HG03108 (cell line): ENCODE measurements around the gene TRAF3IP3.

ENCODE experiments used
- ATAC-seq: cut with Tn5 transposase; IDR thresholded peaks from one replicate; pipeline ENCODE4 v1.9.1; 2021; ENCODE audit warnings: moderate library complexity; ENCODE audit not compliant: unreplicated experiment

TRAF3IP3 gene

DNA sequence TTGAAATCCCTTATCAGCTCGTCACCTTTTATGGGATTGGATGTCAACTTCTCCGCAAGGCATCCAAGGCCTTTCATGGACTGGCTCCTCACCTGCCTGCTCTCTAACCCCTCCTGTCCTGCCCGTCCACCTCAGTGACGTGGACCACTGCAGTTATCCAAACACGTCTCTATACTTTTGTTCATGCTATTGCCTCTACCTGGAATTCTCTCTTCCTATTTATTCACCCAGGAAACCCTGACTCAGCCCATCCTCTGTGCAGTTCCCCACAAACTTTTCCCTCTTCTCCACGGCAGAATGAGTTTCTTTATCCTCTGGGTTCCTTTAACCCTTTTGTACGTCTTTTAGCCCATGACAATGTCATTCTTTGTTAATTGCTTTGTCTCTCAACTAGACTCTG is 66.9 kb downstream of the TRAF3IP3 start:
- no peak for ATAC-seq

DNA sequence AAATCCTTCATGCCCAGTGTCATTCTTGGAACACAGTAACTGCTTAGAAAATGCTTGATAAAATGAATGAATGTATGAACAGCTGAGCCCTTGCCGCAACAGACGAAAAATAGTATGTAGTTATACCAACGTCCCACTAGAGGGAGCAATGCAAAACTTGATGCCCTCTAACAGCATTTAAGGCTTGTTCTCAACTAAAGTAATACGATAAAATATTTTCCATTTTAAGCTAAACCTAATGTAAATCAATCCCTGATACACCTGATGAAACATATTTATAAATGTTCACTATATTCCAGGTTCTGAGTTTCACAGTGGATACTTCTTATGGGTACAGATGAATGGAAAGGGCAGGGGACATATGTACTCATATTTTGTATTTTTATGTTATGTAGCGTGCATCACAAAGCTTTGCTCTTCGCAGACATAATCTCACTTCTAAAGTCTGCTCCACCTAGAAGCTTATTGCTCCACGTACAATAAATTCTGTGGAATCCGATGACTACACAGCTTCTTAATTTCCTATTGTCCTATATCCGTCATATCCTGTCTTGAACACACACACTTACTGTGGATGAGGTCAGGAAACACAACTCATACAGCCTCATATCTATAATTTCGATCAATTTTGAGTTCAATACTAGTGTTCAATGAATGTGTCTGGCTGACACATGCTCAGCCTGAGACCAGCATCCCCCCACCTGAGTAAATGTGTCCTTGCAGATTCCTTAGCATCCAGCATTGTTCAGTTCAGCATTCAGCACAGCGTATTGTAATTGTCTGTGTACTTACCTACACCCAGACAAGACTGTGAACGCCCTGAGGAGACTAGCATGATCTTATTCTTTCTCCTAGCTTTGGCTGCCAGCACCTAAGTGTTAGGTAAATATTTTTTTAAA is 67.5 kb downstream of the TRAF3IP3 start:
- ATAC-seq, result no peak

DNA sequence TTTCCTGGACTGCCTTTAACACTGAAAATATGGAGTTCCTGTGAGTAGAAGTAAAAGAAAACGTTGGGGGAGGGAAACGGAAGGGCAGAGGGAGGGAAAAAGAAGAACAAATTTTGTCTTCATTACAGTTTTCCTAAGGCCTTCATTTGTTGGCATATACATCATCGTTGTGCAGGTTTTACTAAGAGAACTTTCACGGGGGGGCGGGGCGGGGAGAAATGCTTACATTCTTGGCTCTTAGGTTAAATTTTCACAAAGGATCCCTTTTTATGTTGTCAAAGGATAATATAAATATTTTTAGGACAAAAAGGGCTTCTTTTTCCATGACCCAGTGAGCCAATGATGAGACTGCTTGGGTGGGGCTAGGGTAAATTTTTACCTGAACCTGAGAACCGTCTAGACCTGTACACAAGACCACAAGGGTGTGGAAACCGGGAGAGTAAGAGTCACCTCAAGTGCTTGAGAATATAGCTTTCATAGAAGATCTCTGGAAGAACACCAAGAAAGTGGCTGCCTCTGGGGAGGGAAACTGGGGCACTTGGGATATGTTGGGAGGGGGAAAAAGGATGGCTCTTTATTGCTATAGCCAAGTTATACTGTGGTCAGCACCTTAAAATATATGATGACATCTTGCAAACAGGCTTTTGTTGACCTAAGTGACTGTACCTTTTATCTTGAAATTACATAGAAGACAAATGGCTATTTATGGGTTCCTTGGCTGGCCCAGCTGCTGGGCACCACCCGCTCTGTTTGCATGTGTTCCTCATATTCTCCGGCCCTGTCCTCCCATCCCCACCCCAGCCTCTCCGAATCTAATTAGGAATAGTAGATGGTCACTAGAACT is 70.0 kb downstream of the TRAF3IP3 start:
- no peak for ATAC-seq

DNA sequence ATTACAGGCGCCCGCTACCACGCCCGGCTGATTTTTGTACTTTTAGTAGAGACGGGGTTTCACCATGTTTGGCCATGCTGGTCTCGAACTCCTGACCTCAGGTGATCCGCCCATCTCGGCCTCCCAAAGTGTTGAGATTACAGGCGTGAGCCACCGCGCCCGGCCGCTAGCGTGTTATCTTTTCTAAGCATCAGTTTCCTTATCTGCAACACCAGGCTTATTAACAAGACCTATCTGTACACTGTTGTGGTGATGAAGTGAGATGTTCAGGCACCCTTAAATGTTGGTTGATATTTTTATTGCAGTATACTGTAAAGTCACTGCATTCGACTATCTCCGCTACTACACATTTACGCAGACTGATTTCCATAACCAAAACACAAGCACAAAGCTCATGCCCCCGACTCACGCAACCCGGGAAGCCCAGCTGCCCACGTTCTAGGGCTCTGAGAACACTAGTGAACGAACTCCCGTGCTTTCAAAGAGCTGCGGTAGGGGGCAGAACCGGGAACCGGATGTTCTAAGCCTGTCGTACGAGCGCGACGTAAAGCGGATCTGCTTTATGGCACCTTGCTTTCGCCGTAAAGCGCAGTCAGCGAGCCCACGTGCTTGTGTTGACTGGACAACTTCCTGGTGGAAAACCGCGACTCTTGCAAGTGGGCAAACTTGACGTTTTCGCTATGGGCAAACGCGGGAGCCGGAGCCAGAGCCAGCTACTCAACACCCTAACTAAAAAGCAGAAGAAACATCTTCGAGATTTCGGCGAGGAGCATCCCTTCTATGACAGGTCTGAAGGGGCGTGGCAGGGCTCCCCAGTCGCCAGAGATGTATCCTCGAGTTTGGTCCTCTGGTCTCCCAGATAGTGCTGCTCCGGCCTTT is 71.8 kb downstream of the TRAF3IP3 start, which contains the start of gene UTP25:
Gene UTP25 (plus strand): TSS at position 589 of the 879 bp plus-strand sequence. CDS start 92 bp downstream, at position 681.
- peak; percentile 89 for ATAC-seq

DNA sequence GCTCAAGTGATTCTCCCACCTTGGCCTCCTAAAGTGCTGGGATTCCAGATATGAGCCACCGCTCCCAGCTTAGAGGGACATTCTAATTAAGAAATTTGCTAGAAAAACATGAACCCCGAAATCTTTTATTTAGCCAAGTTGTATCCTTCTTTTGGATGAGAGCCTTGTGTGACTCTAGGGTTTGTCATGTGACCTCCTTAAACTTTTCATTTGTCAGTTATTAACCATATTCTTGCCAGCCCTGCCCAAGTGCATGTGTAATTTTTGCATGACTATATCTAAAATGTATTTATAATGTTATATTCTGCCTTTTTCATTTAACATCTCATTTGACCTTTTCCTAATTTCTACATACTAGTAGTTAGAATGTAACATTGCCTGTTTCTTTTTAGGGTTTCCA is 73.9 kb downstream of the TRAF3IP3 start:
- no peak for ATAC-seq

DNA sequence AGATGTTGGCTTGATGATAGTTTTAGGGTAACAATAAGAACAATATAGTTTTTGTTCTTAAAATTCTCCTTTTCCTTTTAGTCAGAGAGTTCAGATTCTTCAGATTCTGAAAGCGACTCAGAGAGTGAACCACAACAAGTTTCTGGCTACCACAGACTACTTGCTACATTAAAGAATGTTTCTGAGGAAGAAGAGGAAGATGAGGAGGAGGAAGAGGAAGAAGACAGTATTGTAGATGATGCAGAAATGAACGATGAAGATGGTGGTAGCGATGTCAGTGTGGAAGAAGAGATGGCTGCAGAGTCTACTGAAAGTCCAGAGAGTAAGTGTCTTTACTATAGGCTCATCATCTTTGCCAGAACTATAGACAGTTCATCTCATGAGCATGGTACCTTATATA is 74.9 kb downstream of the TRAF3IP3 start:
- no peak for ATAC-seq

DNA sequence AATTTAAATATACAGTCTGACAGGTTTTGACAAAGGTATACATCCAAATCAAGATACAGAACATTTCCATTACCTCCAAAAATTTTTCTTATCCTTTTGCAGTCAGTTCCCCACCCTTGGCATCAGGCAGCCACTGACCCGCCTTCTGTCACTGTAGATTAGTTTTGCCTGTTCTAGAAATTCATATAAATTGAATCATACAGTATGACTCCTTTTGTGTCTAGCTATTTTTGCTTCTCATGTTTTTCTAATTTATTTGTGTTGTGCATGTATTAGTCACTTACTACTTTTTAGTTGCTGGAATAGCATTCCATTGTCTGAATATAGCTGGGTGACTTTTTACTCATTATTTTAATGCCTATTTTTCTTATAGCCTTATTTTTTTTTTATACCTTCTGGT is 75.8 kb downstream of the TRAF3IP3 start:
- no peak for ATAC-seq
